ENCODE results near the gene TSSK3.

TSSK3 gene

GRCh38 chr1:32413507-32414185 is 51.3 kb downstream of the TSSK3 start:
- Histone ChIP-seq H3K9me3 (replicated peaks in 1 of 2; ENCODE audit: control insufficient read depth in 2 of 2, insufficient read depth in 1 of 2, low read depth in 1 of 2, low read length in 2 of 2) (peaks cover 17 to 21% of the 10 kb centered on the region in 2 donors), H3K4me3 (ENCODE audit: low read length in 2 of 2) (no peak overlapping the region), H3K36me3 (replicated peaks in 1 of 2; ENCODE audit: control insufficient read depth in 2 of 2, insufficient read depth in 2 of 2, low read length in 2 of 2) (peaks cover 0 to 1% of the 10 kb centered on the region in 2 donors), H3K9ac (ENCODE audit: low read depth, low read length, poor library complexity) (no peak overlapping the region), H3K27ac (replicated peaks; ENCODE audit: low read length) (no peak overlapping the region), H2BK15ac (ENCODE audit: low read length) (no peak overlapping the region), H2BK5ac (ENCODE audit: low read length) (no peak overlapping the region), H2BK12ac (ENCODE audit: low read length) (no peak overlapping the region), H4K8ac (ENCODE audit: low read depth, low read length) (no peak overlapping the region), H2BK120ac (ENCODE audit: low read depth, low read length) (no peak overlapping the region), H3K4me2 (ENCODE audit: insufficient read depth, low read length, poor library complexity, severe bottlenecking) (no peak overlapping the region), H2AK5ac (ENCODE audit: low read depth, low read length) (no peak overlapping the region), H3K27me3 (ENCODE audit: control insufficient read depth in 3 of 3, insufficient read depth in 3 of 3, low read depth in 1 of 3, low read length in 3 of 3) (no peaks in the 10 kb centered on the region), H3K4ac (ENCODE audit: low read length) (no peak overlapping the region), H3K14ac (ENCODE audit: low read length) (no peak overlapping the region), H3K4me1 (ENCODE audit: control insufficient read depth in 2 of 2, insufficient read depth in 1 of 2, low read depth in 1 of 2, low read length in 2 of 2) (no peaks in the 10 kb centered on the region), H2AFZ (ENCODE audit: low read length) (no peak overlapping the region), H3K18ac (ENCODE audit: low read length) (no peak overlapping the region), H3K79me1 (ENCODE audit: low read depth, low read length) (no peaks in the 10 kb centered on the region), H4K91ac (ENCODE audit: low read depth, low read length, poor library complexity) (no peak overlapping the region), H3K23ac (ENCODE audit: low read depth, low read length, poor library complexity) (no peak overlapping the region)
- peak; percentile 30 for DNase-seq (ENCODE audit: low spot score)
- no CpG with 5 or more reads among the region's 10 CpGs for WGBS, 2 donors (ENCODE audit: extremely low coverage in 2 of 2, insufficient read length in 2 of 2, insufficient replicate concordance in 1 of 2)

Data from neuronal stem cell (in vitro differentiated cells).